GM23338 (cell line): ENCODE results near the gene KRT84. TPM values are rescaled to one million over a fixed set of nuclear protein-coding genes. Genes with fewer than 3 reads are reported as not detected.

Source experiments
- ATAC-seq: fragments of 200-7000 bp; cut with Tn5 transposase; 3 replicates; pipeline ENCODE4 v1.9.1; 2020
- DNase-seq: peaks from one replicate; pipeline ENCODE4 v3.0.0-alpha.2; 2015; ENCODE audit warnings: low spot score
- H2AFZ ChIP-seq: fragments of 200-600 bp; sonication (generic); 2 replicates; pipeline ENCODE4 v1.8.0; 2016; ENCODE audit warnings: antibody characterized with exemption, mild to moderate bottlenecking, moderate library complexity
- H3F3A ChIP-seq: fragments of 200-600 bp; sonication (generic); replicated peaks from 2 replicates; pipeline ENCODE4 v1.8.0; 2017; ENCODE audit warnings: antibody characterized with exemption, mixed run types, low read depth
- H3K27ac ChIP-seq: fragments of 200-600 bp; sonication (generic); 2 replicates; pipeline ENCODE4 v1.6.1; 2016; ENCODE audit warnings: low read depth
- H3K27me3 ChIP-seq: fragments of 200-600 bp; sonication (generic); 2 replicates; pipeline ENCODE4 v1.8.0; 2016; ENCODE audit warnings: mild to moderate bottlenecking, mixed run types, moderate library complexity; ENCODE audit not compliant: insufficient read depth
- H3K36me3 ChIP-seq: fragments of 200-600 bp; sonication (generic); 2 replicates; pipeline ENCODE4 v1.8.0; 2016; ENCODE audit warnings: mild to moderate bottlenecking; ENCODE audit not compliant: insufficient read depth
- H3K4me1 ChIP-seq: fragments of 200-600 bp; sonication (generic); 2 replicates; pipeline ENCODE4 v1.8.0; 2016; ENCODE audit warnings: mild to moderate bottlenecking, moderate library complexity; ENCODE audit not compliant: insufficient read depth
- H3K4me2 ChIP-seq: fragments of 200-600 bp; sonication (generic); 2 replicates; pipeline ENCODE4 v1.7.1; 2017; ENCODE audit warnings: mixed run types
- H3K4me3 ChIP-seq: fragments of 200-600 bp; sonication (generic); 2 replicates; pipeline ENCODE4 v1.6.1; 2016; ENCODE audit warnings: mixed run types
- H3K79me2 ChIP-seq: fragments of 200-600 bp; sonication (generic); replicated peaks from 2 replicates; pipeline ENCODE4 v1.8.0; 2017; ENCODE audit warnings: mild to moderate bottlenecking; ENCODE audit not compliant: insufficient read depth
- H3K9me2 ChIP-seq: fragments of 200-600 bp; sonication (generic); 2 replicates; pipeline ENCODE4 v1.8.0; 2017; ENCODE audit not compliant: insufficient read depth
- H4K20me1 ChIP-seq: fragments of 200-600 bp; sonication (generic); replicated peaks from 2 replicates; pipeline ENCODE4 v1.8.0; 2017; ENCODE audit warnings: mild to moderate bottlenecking; ENCODE audit not compliant: insufficient read depth
- H3K27ac Mint-ChIP-seq: 2 replicates; pipeline ENCODE4 v1.8.0; 2020; ENCODE audit warnings: inconsistent platforms, mild to moderate bottlenecking, moderate library complexity, mixed read lengths
- H3K27me3 Mint-ChIP-seq: 3 replicates; pipeline ENCODE4 v1.8.0; 2022; ENCODE audit warnings: low read depth, mild to moderate bottlenecking, moderate library complexity, mixed read lengths, inconsistent platforms; ENCODE audit not compliant: insufficient read depth, poor library complexity
- H3K36me3 Mint-ChIP-seq: 3 replicates; pipeline ENCODE4 v1.8.0; 2021; ENCODE audit warnings: low read depth, mild to moderate bottlenecking, inconsistent platforms, moderate library complexity, mixed read lengths
- H3K4me1 Mint-ChIP-seq: 3 replicates; pipeline ENCODE4 v1.8.0; 2020; ENCODE audit warnings: mild to moderate bottlenecking, inconsistent platforms, mixed read lengths
- H3K4me3 Mint-ChIP-seq: 3 replicates; pipeline ENCODE4 v1.8.0; 2021; ENCODE audit warnings: moderate library complexity, mild to moderate bottlenecking, inconsistent platforms, mixed read lengths
- H3K9me3 Mint-ChIP-seq: 3 replicates; pipeline ENCODE4 v1.8.0; 2020; ENCODE audit warnings: moderate library complexity, mild to moderate bottlenecking, inconsistent platforms, mixed read lengths
- CREB1 ChIP-seq: fragments of 250-450 bp; sonication (Bioruptor Pico); IDR thresholded peaks from 2 replicates; pipeline ENCODE4 v1.5.0; 2020; ENCODE audit warnings: low read depth, mild to moderate bottlenecking, moderate library complexity
- CTCF ChIP-seq, 2 experiments: fragments of 200-600 bp in 1 of 2; sonication (generic) in 1 of 2; conservative IDR thresholded peaks; 2 replicates each; pipeline versions ENCODE4 v1.5.1 to v1.6.1; 2016 to 2017; ENCODE audit warnings: antibody characterized with exemption in 2 of 2, low read depth in 2 of 2, mild to moderate bottlenecking in 2 of 2, moderate library complexity in 1 of 2
- ETS1 ChIP-seq: IDR thresholded peaks from 2 replicates; pipeline ENCODE4 v1.6.1; 2016; ENCODE audit warnings: antibody characterized with exemption
- EZH2 ChIP-seq: fragments of 200-600 bp; sonication (generic); IDR thresholded peaks from one replicate; pipeline ENCODE4 v1.8.0; 2017; ENCODE audit warnings: antibody characterized with exemption, mild to moderate bottlenecking, low read depth; ENCODE audit not compliant: unreplicated experiment
- EZH2phosphoT487 ChIP-seq: fragments of 200-600 bp; sonication (generic); IDR thresholded peaks from one replicate; pipeline ENCODE4 v1.8.1; 2018; ENCODE audit warnings: antibody characterized with exemption; ENCODE audit not compliant: unreplicated experiment
- JUNB ChIP-seq: IDR thresholded peaks from one replicate; pipeline ENCODE4 v1.6.1; 2016; ENCODE audit warnings: antibody characterized with exemption; ENCODE audit not compliant: unreplicated experiment
- NANOG ChIP-seq: IDR thresholded peaks from 2 replicates; pipeline ENCODE4 v1.6.1; 2016; ENCODE audit warnings: antibody characterized with exemption, borderline replicate concordance
- POLR2AphosphoS5 ChIP-seq: IDR thresholded peaks from 2 replicates; pipeline ENCODE4 v1.6.1; 2016; ENCODE audit warnings: antibody characterized with exemption, low read depth
- ZNF114 ChIP-seq: fragments of 250-450 bp; sonication (Bioruptor Pico); IDR thresholded peaks from 2 replicates; pipeline ENCODE4 v1.5.0; 2020; ENCODE audit warnings: mild to moderate bottlenecking, moderate library complexity
- ZNF331 ChIP-seq: fragments of 250-450 bp; sonication (Bioruptor Pico); IDR thresholded peaks from 2 replicates; pipeline ENCODE4 v1.5.0; 2020; ENCODE audit warnings: low read depth, mild to moderate bottlenecking, moderate library complexity
- polyA plus RNA-seq: library from polyadenylated mRNA; unstranded; fragments of >200 nt; fragmentation: Nextera tagmentation; extraction: Ambion mirVana; gene quantifications from 2 replicates; pipeline ENCODE4 v1.2.1, GENCODE V29; 2016
- total RNA-seq: library from RNA; depleted of rRNA; stranded (reverse); fragments of >200 nt; shearing (Covaris generic); gene quantifications from 2 replicates; pipeline ENCODE4 v1.2.3, GENCODE V29; 2014
- TF ChIP-seq, protein P1 (sequence below): IDR thresholded peaks from one replicate; pipeline ENCODE4 v1.6.1; 2018; ENCODE audit warnings: antibody characterized with exemption; ENCODE audit not compliant: unreplicated experiment

Gene KRT84
- total and polyA plus RNA-seq, 2 experiments from 2014 or later = not detected

- H3K4me3 ChIP-seq = no peak overlapping the region
- H3K4me2 ChIP-seq = no peak overlapping the region
- ATAC-seq (no peak), DNase-seq (no peak)
- H3K4me3 Mint-ChIP-seq = no peak overlapping the region
- H3K79me2 ChIP-seq = no peaks in the 10 kb centered on the region
- H3K36me3 Mint-ChIP-seq = no peaks in the 10 kb centered on the region
- peaks cover 8% of the 10 kb centered on the region; the same call in 2 of the 3 replicates for H3K4me1 Mint-ChIP-seq
- H3F3A ChIP-seq = no peaks in the 10 kb centered on the region
- H3K9me2 ChIP-seq = 0 out of 2 replicates have a peak, but pooled peaks cover 2% of the 10 kb centered on the region
- no peaks in the 10 kb centered on the region for H3K4me1 ChIP-seq
- H3K27me3 Mint-ChIP-seq = no peaks in the 10 kb centered on the region
- H3K27ac Mint-ChIP-seq = no peak overlapping the region
- H2AFZ ChIP-seq = no peak overlapping the region
- no peak overlapping the region for H3K27ac ChIP-seq
- no peaks in the 10 kb centered on the region for H3K9me3 Mint-ChIP-seq
- H3K27me3 ChIP-seq = no peaks in the 10 kb centered on the region
- no peaks in the 10 kb centered on the region for H3K36me3 ChIP-seq
- no peak for TF ChIP-seq JUNB
- no peaks in the 10 kb centered on the region for H4K20me1 ChIP-seq
Measured at GRCh38 chr12:52387859-52388258, 2.4 kb upstream of the KRT84 start.

DNA sequence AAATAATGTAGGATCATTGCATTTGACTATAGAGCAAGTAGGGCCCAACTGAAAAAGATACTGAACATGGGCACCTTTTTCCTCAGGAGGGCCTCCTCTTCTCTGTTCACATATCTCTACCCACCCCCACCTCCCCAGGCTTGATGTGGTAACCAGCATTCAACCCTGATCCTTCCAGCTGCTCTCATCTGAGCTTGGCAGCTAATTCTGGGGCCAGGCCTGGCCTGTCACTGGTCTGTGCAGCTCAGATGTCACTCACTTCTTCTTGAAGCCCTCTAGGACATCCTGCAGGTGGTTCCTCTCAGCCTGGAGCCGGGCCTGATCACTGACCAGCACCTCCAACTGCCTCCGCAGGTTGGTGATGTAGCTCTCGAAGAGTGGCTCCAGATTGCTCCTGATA lies 2.1 kb downstream of the KRT84 start:
- H2AFZ ChIP-seq = no peak overlapping the region
- H3K4me1 Mint-ChIP-seq = no peaks in the 10 kb centered on the region
- 0 out of 2 replicates have a peak, but pooled peaks cover 2% of the 10 kb centered on the region for H3K9me2 ChIP-seq
- H3K27me3 ChIP-seq = no peaks in the 10 kb centered on the region
- no peaks in the 10 kb centered on the region for H3K79me2 ChIP-seq
- H3K36me3 ChIP-seq = no peaks in the 10 kb centered on the region
- no peak for ATAC-seq
- no peaks in the 10 kb centered on the region for H3K36me3 Mint-ChIP-seq
- no peak overlapping the region for H3K27ac Mint-ChIP-seq
- no peak overlapping the region for H3K4me3 Mint-ChIP-seq
- H4K20me1 ChIP-seq = no peaks in the 10 kb centered on the region
- H3K27ac ChIP-seq = no peak overlapping the region
- H3K4me1 ChIP-seq = no peaks in the 10 kb centered on the region
- H3K9me3 Mint-ChIP-seq = no peaks in the 10 kb centered on the region
- H3F3A ChIP-seq = no peaks in the 10 kb centered on the region
- no peak overlapping the region for H3K4me3 ChIP-seq
- no peak for DNase-seq
- peaks cover 3% of the 10 kb centered on the region for H3K27me3 Mint-ChIP-seq
- no peak overlapping the region for H3K4me2 ChIP-seq
- TF ChIP-seq ZNF331 (CRISPR knock-in tag) = no peak
- TF ChIP-seq CREB1 (CRISPR knock-in tag) = no peak
- TF ChIP-seq EZH2 = no peak
- no peak for TF ChIP-seq CTCF (conservative IDR thresholded peaks at IDR 0.05; ENCODE audit: low read depth in 2 of 2)
- no peak for TF ChIP-seq JUNB
- TF ChIP-seq POLR2AphosphoS5 = no peak
- TF ChIP-seq, protein P1, sequence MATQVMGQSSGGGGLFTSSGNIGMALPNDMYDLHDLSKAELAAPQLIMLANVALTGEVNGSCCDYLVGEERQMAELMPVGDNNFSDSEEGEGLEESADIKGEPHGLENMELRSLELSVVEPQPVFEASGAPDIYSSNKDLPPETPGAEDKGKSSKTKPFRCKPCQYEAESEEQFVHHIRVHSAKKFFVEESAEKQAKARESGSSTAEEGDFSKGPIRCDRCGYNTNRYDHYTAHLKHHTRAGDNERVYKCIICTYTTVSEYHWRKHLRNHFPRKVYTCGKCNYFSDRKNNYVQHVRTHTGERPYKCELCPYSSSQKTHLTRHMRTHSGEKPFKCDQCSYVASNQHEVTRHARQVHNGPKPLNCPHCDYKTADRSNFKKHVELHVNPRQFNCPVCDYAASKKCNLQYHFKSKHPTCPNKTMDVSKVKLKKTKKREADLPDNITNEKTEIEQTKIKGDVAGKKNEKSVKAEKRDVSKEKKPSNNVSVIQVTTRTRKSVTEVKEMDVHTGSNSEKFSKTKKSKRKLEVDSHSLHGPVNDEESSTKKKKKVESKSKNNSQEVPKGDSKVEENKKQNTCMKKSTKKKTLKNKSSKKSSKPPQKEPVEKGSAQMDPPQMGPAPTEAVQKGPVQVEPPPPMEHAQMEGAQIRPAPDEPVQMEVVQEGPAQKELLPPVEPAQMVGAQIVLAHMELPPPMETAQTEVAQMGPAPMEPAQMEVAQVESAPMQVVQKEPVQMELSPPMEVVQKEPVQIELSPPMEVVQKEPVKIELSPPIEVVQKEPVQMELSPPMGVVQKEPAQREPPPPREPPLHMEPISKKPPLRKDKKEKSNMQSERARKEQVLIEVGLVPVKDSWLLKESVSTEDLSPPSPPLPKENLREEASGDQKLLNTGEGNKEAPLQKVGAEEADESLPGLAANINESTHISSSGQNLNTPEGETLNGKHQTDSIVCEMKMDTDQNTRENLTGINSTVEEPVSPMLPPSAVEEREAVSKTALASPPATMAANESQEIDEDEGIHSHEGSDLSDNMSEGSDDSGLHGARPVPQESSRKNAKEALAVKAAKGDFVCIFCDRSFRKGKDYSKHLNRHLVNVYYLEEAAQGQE = no peak
- TF ChIP-seq EZH2phosphoT487 = no peak
- no peak for TF ChIP-seq ETS1
- no peak for TF ChIP-seq NANOG
- TF ChIP-seq ZNF114 = no peak
